HepG2 (cell line): Measurements from ENCODE around the gene TMEM223. TPM values are rescaled to one million over a fixed set of nuclear protein-coding genes. Genes with fewer than 3 reads are reported as not detected.

ENCODE experiments used
- ATF7-NPFF ChIP-seq: sonication (generic); formaldehyde crosslinking; IDR thresholded peaks from 2 replicates; pipeline ENCODE4 v1.8.1; 2023; ENCODE audit warnings: mild to moderate bottlenecking, low read depth, missing genetic modification reagents, moderate library complexity
- ERF ChIP-seq: IDR thresholded peaks from 2 replicates; pipeline ENCODE4 v1.6.1; 2018; ENCODE audit warnings: missing biosample characterization, missing genetic modification reagents
- JUN ChIP-seq: sonication (generic); formaldehyde crosslinking; IDR thresholded peaks from 2 replicates; pipeline ENCODE4 v1.4.0; 2020; ENCODE audit warnings: mild to moderate bottlenecking, missing genetic modification reagents
- NRL ChIP-seq: sonication (generic); formaldehyde crosslinking; IDR thresholded peaks from 2 replicates; pipeline ENCODE4 v1.5.0; 2020; ENCODE audit warnings: missing genetic modification reagents, mild to moderate bottlenecking, moderate library complexity, borderline replicate concordance
- PHB2 ChIP-seq: fragments of 450-650 bp; IDR thresholded peaks from 2 replicates; pipeline ENCODE4 v1.6.1; 2018; ENCODE audit not compliant: partially characterized antibody
- RBM39 ChIP-seq: fragments of 200-400 bp; formaldehyde crosslinking; IDR thresholded peaks from one replicate; pipeline ENCODE4 v1.6.1; 2018; ENCODE audit warnings: antibody characterized with exemption, mild to moderate bottlenecking, low read depth, low read length; ENCODE audit not compliant: poor library complexity, severe bottlenecking
- REXO4 ChIP-seq: sonication (generic); formaldehyde crosslinking; IDR thresholded peaks from 2 replicates; pipeline ENCODE4 v1.8.0; 2022; ENCODE audit warnings: missing genetic modification reagents, mild to moderate bottlenecking, borderline replicate concordance
- SETDB1 ChIP-seq: sonication (generic); formaldehyde crosslinking; IDR thresholded peaks from 2 replicates; pipeline ENCODE4 v1.5.1; 2020; ENCODE audit warnings: missing genetic modification reagents, mild to moderate bottlenecking, borderline replicate concordance
- ZFP36L1 ChIP-seq: sonication (generic); formaldehyde crosslinking; IDR thresholded peaks from 2 replicates; pipeline ENCODE4 v1.8.0; 2022; ENCODE audit warnings: mild to moderate bottlenecking, missing genetic modification reagents, moderate library complexity
- ZNF224 ChIP-seq: sonication (generic); formaldehyde crosslinking; IDR thresholded peaks from 2 replicates; pipeline ENCODE4 v1.5.0; 2020; ENCODE audit warnings: mild to moderate bottlenecking, missing genetic modification reagents
- ZNF792 ChIP-seq: IDR thresholded peaks from 2 replicates; pipeline ENCODE4 v1.6.1; 2016
- ZNF83 ChIP-seq: sonication (generic); formaldehyde crosslinking; IDR thresholded peaks from 2 replicates; pipeline ENCODE4 v1.4.0; 2020; ENCODE audit warnings: missing genetic modification reagents, mild to moderate bottlenecking, borderline replicate concordance
- ZSCAN12 ChIP-seq: sonication (generic); formaldehyde crosslinking; IDR thresholded peaks from 2 replicates; pipeline ENCODE4 v1.9.0; 2021; ENCODE audit warnings: mild to moderate bottlenecking, missing genetic modification reagents
- polyA plus RNA-seq, 8 experiments: library from polyadenylated mRNA; depleted of rRNA in 3 of 8; stranded (reverse) in 7 of 8; unstranded in 1 of 8; fragments of >200 nt; fragmentation: Illumina TruSeq in 4 of 8; extraction: Trizol in 4 of 8; gene quantifications; 2 replicates each; pipeline versions ENCODE4 v1.2.1 to v1.2.3, GENCODE V29; 2011 to 2016; ENCODE audit warnings: low read depth in 4 of 8, missing spikeins in 1 of 8, mixed read lengths in 1 of 8; ENCODE audit not compliant: insufficient read depth in 1 of 8
- total RNA-seq, 5 experiments: library from RNA; depleted of rRNA; stranded (reverse); fragments of >200 nt; fragmentation: Illumina TruSeq; extraction: Trizol; gene quantifications; 2 replicates each; pipeline ENCODE4 v1.2.3, GENCODE V29; 2016; ENCODE audit warnings: low read depth in 1 of 5
- TF ChIP-seq, protein P1 (sequence below), 2 experiments: sonication (generic) in 1 of 2; formaldehyde crosslinking in 1 of 2; IDR thresholded peaks; 2 replicates each; pipeline versions ENCODE4 v1.6.1 to v1.9.0; 2014 to 2022; ENCODE audit warnings: antibody characterized with exemption in 1 of 2, borderline replicate concordance in 1 of 2, inconsistent platforms in 1 of 2, low read depth in 1 of 2, missing genetic modification reagents in 1 of 2
- TF ChIP-seq, protein P2 (sequence below): sonication (generic); formaldehyde crosslinking; IDR thresholded peaks from 2 replicates; pipeline ENCODE4 v1.8.0; 2022; ENCODE audit warnings: missing genetic modification reagents, mild to moderate bottlenecking, moderate library complexity, borderline replicate concordance
- TF ChIP-seq, protein P3 (sequence below): sonication (generic); formaldehyde crosslinking; conservative IDR thresholded peaks from 2 replicates; pipeline ENCODE4 v1.4.0; 2020; ENCODE audit warnings: mild to moderate bottlenecking, missing genetic modification reagents, moderate library complexity

The TMEM223 gene
- total and polyA plus RNA-seq, 2 of the 13 experiments (the other 11 are each of a cell fraction or from before 2014, with no cell fraction given): 19.5 to 24.9 TPM

DNA sequence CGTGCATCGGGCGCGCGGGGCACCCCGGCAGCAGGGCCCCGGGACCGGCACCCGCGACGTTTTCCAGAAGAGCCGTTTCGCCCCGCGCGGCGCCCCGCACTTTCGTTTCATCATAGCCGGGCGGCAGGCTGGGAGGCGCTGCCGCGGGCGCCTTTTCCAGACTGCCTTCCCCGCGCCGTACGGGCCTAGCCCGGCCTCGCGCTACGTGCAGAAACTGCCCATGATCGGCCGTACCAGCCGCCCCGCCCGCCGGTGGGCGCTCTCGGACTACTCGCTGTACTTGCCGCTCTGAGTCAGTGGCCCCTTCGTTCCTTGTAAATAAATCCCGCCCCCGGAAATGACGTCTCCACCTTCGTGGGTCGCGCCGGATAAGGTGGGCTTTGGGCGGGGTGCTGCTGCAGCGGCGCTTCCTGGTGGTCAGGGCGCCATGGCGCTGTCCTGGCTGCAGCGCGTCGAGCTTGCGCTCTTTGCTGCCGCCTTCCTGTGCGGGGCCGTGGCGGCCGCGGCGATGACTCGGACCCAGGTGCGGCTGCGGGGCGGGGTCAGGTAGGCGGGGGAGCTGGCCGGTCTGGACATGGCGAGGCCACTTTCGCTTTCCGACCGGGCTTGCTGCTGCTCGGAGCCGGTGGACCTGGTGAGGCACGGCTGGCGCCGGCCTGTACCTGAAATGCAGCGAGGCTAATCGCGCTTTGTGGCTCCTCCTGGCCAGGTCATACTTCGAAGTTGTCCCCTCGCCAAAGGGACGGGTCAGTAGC, 4.6 kb downstream of the TMEM223 start, which contains the start of gene TMEM179B (continued):
- TF ChIP-seq, protein P1, sequence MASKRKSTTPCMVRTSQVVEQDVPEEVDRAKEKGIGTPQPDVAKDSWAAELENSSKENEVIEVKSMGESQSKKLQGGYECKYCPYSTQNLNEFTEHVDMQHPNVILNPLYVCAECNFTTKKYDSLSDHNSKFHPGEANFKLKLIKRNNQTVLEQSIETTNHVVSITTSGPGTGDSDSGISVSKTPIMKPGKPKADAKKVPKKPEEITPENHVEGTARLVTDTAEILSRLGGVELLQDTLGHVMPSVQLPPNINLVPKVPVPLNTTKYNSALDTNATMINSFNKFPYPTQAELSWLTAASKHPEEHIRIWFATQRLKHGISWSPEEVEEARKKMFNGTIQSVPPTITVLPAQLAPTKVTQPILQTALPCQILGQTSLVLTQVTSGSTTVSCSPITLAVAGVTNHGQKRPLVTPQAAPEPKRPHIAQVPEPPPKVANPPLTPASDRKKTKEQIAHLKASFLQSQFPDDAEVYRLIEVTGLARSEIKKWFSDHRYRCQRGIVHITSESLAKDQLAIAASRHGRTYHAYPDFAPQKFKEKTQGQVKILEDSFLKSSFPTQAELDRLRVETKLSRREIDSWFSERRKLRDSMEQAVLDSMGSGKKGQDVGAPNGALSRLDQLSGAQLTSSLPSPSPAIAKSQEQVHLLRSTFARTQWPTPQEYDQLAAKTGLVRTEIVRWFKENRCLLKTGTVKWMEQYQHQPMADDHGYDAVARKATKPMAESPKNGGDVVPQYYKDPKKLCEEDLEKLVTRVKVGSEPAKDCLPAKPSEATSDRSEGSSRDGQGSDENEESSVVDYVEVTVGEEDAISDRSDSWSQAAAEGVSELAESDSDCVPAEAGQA (IDR thresholded peaks at IDR 0.05; ENCODE audit: low read depth): peak; percentile 74
- TF ChIP-seq, protein P1 (CRISPR knock-in tag; IDR thresholded peaks at IDR 0.05; ENCODE audit: borderline replicate concordance): peak; percentile 82; the same call in 1 of the 2 replicates
- TF ChIP-seq RBM39: peak; percentile 58
- peak; percentile 40; the same call in 1 of the 2 replicates for TF ChIP-seq ZNF83 (CRISPR knock-in tag)
- TF ChIP-seq, protein P2, sequence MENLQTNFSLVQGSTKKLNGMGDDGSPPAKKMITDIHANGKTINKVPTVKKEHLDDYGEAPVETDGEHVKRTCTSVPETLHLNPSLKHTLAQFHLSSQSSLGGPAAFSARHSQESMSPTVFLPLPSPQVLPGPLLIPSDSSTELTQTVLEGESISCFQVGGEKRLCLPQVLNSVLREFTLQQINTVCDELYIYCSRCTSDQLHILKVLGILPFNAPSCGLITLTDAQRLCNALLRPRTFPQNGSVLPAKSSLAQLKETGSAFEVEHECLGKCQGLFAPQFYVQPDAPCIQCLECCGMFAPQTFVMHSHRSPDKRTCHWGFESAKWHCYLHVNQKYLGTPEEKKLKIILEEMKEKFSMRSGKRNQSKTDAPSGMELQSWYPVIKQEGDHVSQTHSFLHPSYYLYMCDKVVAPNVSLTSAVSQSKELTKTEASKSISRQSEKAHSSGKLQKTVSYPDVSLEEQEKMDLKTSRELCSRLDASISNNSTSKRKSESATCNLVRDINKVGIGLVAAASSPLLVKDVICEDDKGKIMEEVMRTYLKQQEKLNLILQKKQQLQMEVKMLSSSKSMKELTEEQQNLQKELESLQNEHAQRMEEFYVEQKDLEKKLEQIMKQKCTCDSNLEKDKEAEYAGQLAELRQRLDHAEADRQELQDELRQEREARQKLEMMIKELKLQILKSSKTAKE (CRISPR knock-in tag): 0 out of 2 replicates have a peak, but pooled peaks have one; percentile 5
- TF ChIP-seq ZNF224 (CRISPR knock-in tag): no peak
- peak; percentile 86; the same call in 1 of the 2 replicates for TF ChIP-seq NRL (CRISPR knock-in tag)
- TF ChIP-seq ATF7-NPFF (CRISPR knock-in tag): peak; percentile 86
- TF ChIP-seq ERF (CRISPR knock-in tag): peak; percentile 91
- peak; percentile 74; the same call in 1 of the 2 replicates for TF ChIP-seq ZFP36L1 (CRISPR knock-in tag)
- no peak for TF ChIP-seq SETDB1 (CRISPR knock-in tag)
- TF ChIP-seq ZSCAN12: 0 out of 2 replicates have a peak, but pooled peaks have one; percentile 39
- TF ChIP-seq ZNF792 (CRISPR knock-in tag): peak; percentile 95
- TF ChIP-seq, protein P3, sequence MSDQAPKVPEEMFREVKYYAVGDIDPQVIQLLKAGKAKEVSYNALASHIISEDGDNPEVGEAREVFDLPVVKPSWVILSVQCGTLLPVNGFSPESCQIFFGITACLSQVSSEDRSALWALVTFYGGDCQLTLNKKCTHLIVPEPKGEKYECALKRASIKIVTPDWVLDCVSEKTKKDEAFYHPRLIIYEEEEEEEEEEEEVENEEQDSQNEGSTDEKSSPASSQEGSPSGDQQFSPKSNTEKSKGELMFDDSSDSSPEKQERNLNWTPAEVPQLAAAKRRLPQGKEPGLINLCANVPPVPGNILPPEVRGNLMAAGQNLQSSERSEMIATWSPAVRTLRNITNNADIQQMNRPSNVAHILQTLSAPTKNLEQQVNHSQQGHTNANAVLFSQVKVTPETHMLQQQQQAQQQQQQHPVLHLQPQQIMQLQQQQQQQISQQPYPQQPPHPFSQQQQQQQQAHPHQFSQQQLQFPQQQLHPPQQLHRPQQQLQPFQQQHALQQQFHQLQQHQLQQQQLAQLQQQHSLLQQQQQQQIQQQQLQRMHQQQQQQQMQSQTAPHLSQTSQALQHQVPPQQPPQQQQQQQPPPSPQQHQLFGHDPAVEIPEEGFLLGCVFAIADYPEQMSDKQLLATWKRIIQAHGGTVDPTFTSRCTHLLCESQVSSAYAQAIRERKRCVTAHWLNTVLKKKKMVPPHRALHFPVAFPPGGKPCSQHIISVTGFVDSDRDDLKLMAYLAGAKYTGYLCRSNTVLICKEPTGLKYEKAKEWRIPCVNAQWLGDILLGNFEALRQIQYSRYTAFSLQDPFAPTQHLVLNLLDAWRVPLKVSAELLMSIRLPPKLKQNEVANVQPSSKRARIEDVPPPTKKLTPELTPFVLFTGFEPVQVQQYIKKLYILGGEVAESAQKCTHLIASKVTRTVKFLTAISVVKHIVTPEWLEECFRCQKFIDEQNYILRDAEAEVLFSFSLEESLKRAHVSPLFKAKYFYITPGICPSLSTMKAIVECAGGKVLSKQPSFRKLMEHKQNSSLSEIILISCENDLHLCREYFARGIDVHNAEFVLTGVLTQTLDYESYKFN (CRISPR knock-in tag): peak; percentile 68
- no peak for TF ChIP-seq REXO4 (CRISPR knock-in tag)
- TF ChIP-seq PHB2: no peak
- TF ChIP-seq JUN: 0 out of 2 replicates have a peak, but pooled peaks have one; percentile 25
